Measurements from ENCODE around the gene EFHD2.
"Not testable (repeated sequence)": the region's sequence is repeated elsewhere in the genome, so short reads cannot be mapped to it uniquely, and the experiment has no call there.

The EFHD2 gene

GRCh38 chr1:15429701-15430149, 20.0 kb downstream of the EFHD2 start:
- H3K27me3 Mint-ChIP-seq, result no peaks in the 10 kb centered on the region
- no peaks in the 10 kb centered on the region for H3K9me3 Mint-ChIP-seq
- peaks cover 10% of the 10 kb centered on the region for H3K4me1 Mint-ChIP-seq
- ATAC-seq (no peak), DNase-seq (no peak)
- H3K27ac Mint-ChIP-seq, result no peak overlapping the region
- no peak overlapping the region for H3K4me3 Mint-ChIP-seq

GRCh38 chr1:15430787-15431570, 21.3 kb downstream of the EFHD2 start:
- H3K27me3 Mint-ChIP-seq, result no peaks in the 10 kb centered on the region
- DNase-seq (peak; percentile 63 to 70), ATAC-seq (peak; percentile 59)
- H3K27ac Mint-ChIP-seq, result peak overlapping the region in 1 of 2 donors; percentile 76
- H3K4me3 Mint-ChIP-seq, result no peak overlapping the region
- H3K9me3 Mint-ChIP-seq, result no peaks in the 10 kb centered on the region
- H3K4me1 Mint-ChIP-seq, result peaks cover 8% of the 10 kb centered on the region

DNA sequence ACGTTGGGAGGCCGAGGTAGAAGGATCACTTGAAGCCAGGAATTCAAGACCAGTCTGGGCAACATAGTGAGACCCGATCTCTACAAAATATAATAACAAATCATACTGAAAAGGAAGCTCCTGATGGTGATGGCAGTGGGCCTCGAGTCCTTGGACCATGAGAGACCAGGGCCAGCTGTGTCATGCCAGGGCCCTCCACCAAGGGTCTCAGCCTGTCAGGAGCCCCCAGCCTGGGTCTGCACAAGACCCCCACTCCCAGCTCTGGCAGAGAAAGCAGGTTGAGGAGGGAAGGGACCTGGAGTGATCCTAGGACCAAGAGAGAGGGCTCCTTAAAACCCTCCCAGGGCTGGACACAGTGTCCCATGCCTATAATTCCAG, 21.9 kb downstream of the EFHD2 start:
- ATAC-seq (no peak), DNase-seq (no peak)
- Mint-ChIP-seq H3K27ac (no peak overlapping the region), H3K9me3 (no peaks in the 10 kb centered on the region), H3K27me3 (no peaks in the 10 kb centered on the region), H3K4me3 (no peak overlapping the region), H3K4me1 (peaks cover 3% of the 10 kb centered on the region)

DNA sequence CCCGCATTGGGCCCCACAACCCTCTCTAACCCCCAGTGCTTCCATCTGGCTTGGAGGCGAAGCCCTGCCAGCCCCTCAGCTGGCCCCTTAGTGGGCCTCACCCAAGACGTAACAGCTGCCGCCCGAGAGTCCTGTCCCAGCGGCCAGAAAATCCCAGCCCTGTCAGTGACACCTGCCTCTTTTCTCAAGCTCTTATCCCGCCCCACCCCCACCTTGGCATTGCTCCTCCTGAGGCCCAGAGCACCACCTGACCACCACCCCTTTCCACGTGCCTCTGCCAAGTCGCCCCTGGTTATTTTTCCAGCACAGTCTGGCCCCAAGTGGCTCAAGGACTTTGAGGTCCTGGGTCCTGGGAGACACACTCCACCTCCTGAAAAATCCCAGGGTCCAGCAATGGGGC, 22.6 kb downstream of the EFHD2 start:
- ATAC-seq (no peak), DNase-seq (no peak)
- H3K4me1 Mint-ChIP-seq, result no peaks in the 10 kb centered on the region
- H3K4me3 Mint-ChIP-seq, result no peak overlapping the region
- H3K9me3 Mint-ChIP-seq, result no peaks in the 10 kb centered on the region
- H3K27me3 Mint-ChIP-seq, result no peaks in the 10 kb centered on the region
- H3K27ac Mint-ChIP-seq, result no peak overlapping the region

DNA sequence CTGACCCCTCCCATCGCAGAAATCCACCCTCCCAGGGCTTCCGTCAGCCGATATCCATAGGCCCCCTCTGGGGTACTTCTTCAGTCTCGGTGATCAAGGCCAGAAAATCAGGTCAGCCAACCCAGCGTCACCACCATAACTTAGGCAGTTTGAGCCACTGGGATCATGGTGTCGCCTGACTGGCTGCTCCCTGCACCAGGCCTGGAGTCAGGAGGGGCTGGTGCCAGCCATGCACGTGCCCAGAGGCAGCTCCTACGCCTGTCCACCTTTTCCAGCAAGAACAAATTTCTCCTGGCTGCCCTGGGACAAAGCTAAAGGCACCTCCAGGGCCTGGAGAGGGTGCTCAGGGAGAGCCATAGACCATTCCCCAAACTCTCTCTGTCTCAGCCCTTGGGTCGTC, 23.8 kb downstream of the EFHD2 start:
- no peak overlapping the region for H3K27ac Mint-ChIP-seq
- H3K4me1 Mint-ChIP-seq, result no peaks in the 10 kb centered on the region
- DNase-seq (no peak), ATAC-seq (no peak)
- H3K27me3 Mint-ChIP-seq, result no peaks in the 10 kb centered on the region
- no peak overlapping the region for H3K4me3 Mint-ChIP-seq
- H3K9me3 Mint-ChIP-seq, result no peaks in the 10 kb centered on the region

GRCh38 chr1:15434739-15435138, 25.1 kb downstream of the EFHD2 start:
- DNase-seq, H3K4me3 Mint-ChIP-seq, H3K9me3 Mint-ChIP-seq, ATAC-seq, H3K27me3 Mint-ChIP-seq, H3K27ac Mint-ChIP-seq, H3K4me1 Mint-ChIP-seq: not testable (repeated sequence)

DNA sequence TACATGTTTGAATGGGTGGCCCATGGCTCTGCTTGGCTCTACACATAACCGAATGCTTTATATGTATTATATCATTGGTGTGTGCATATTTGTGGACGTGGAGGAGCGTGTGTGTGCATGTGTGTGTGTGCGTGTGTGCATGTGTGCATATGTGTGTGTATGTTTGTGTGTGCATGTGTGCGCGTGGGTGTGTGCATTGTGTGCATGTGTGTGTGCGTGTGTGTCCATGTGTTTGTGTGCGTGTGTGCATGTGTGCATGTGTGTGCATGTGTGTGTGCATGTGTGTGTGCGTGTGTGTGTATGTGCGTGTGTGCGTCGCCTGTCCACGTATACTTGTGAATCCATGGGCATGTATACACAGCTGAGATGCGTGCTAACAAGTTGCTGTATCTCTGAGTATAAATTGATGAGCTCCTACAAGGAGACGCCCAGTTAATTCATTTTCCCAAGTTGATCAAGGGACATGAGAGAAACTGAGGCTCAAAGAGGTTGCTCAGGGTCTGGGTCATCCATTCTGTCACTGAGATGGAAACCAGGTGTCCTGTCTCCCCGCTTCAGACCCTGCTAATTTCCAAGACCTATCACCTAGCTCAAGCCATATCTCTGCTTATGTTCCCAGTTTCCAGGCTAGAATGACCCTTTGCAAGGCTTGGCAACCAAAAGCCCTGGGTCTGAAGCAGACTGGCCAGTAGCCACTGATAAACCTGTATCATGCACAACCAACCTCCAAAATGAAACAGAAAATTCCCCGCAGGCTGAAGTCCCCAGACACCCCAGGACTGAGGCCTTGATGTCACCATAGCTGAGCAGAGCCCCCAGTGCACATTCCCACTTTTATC, 25.8 kb downstream of the EFHD2 start:
- no peak for ATAC-seq
- Mint-ChIP-seq H3K4me3 (no peak overlapping the region), H3K4me1 (no peaks in the 10 kb centered on the region), H3K27me3 (no peaks in the 10 kb centered on the region), H3K9me3 (no peaks in the 10 kb centered on the region), H3K27ac (peak overlapping the region in 1 of 2 donors; percentile 61)
- no peak for DNase-seq

DNA sequence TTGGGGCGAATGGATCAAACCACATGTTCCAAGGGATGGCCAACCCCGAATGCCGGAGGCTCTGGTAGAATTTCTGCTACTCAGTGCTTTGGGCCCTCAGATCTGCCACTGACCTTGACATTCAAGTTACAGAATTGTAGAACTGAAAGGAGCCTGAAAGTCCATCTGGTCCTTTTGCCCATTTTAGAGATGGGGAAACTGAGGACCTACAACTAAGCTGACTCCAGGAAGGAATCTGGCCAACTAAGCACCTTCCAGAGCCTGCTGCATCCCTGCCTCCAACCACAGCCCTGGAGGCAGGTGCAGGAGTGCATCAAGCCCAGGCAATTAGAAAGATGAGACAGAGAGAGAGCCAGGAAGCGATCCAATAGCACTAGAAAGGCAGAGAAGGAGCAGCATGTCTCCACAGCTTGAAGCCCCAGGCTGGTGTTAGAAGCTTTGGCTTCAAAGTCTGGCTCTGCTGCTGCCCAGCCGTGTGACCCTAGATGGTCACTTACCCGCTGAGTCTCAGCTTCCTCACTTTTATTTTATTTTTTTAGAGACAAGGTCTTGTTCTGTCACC, 27.3 kb downstream of the EFHD2 start:
- Mint-ChIP-seq H3K4me3 (no peak overlapping the region), H3K27me3 (no peaks in the 10 kb centered on the region), H3K27ac (no peak overlapping the region), H3K4me1 (no peaks in the 10 kb centered on the region), H3K9me3 (no peaks in the 10 kb centered on the region)
- DNase-seq (no peak), ATAC-seq (no peak)

- no peaks in the 10 kb centered on the region for H3K27me3 Mint-ChIP-seq
- ATAC-seq (no peak), DNase-seq (no peak)
- H3K4me3 Mint-ChIP-seq, result no peak overlapping the region
- no peak overlapping the region for H3K27ac Mint-ChIP-seq
- H3K4me1 Mint-ChIP-seq, result no peaks in the 10 kb centered on the region
- no peaks in the 10 kb centered on the region for H3K9me3 Mint-ChIP-seq
Measured at GRCh38 chr1:15439325-15439724, 29.6 kb downstream of the EFHD2 start.

GRCh38 chr1:15440357-15440756, 30.7 kb downstream of the EFHD2 start:
- no peak for DNase-seq
- H3K9me3 Mint-ChIP-seq, result no peaks in the 10 kb centered on the region
- peak overlapping the region in 1 of 2 donors; percentile 92 for H3K27ac Mint-ChIP-seq
- H3K4me3 Mint-ChIP-seq, result no peak overlapping the region
- ATAC-seq, result no peak
- H3K4me1 Mint-ChIP-seq, result peaks cover 6% of the 10 kb centered on the region
- peaks cover 7% of the 10 kb centered on the region for H3K27me3 Mint-ChIP-seq

DNA sequence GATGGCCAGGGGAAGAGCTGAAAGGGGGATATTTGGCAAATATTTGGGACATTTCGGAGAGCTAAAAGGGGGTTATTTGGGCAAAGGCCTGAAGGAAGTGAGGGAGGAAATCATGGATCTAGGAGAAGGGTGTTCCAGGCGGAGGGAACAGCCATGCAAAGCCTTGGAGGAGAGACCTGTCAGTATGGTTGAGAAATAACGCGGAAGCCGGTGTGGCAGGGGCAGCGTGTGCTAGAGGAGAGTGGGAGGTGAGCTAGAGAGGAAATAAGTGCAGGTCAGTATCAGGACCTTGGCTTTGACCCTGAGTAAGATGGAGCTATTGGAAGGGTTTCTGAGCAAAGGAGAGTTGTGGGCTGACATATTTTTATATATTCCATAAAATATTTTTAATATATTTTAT, 31.6 kb downstream of the EFHD2 start:
- ATAC-seq (no peak), DNase-seq (no peak)
- no peaks in the 10 kb centered on the region for H3K9me3 Mint-ChIP-seq
- H3K4me1 Mint-ChIP-seq, result peaks cover 6% of the 10 kb centered on the region
- H3K4me3 Mint-ChIP-seq, result no peak overlapping the region
- H3K27ac Mint-ChIP-seq, result no peak overlapping the region
- H3K27me3 Mint-ChIP-seq, result peaks cover 15% of the 10 kb centered on the region

DNA sequence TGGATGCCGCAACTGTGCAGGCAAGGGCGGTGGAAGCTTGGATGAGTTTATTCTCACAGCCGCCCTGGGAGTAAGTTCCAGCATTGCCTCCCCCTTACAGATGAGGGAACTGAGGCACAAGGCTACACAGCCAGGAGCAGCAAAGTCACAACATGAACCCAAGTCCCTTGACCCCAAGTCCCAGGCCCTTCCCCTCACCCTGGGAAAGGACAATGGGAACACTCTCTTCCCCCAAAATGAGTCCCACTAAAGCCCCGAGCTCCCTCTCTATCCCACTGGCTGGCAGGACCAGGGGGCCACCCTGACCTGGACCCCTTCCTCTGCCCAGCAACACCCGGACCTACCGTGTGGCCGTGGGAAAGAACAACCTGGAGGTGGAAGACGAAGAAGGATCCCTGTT, 32.4 kb downstream of the EFHD2 start:
- ATAC-seq (no peak), DNase-seq (no peak)
- H3K4me1 Mint-ChIP-seq, result peaks cover 6% of the 10 kb centered on the region
- no peaks in the 10 kb centered on the region for H3K9me3 Mint-ChIP-seq
- no peak overlapping the region for H3K4me3 Mint-ChIP-seq
- H3K27ac Mint-ChIP-seq, result no peak overlapping the region
- peaks cover 24% of the 10 kb centered on the region for H3K27me3 Mint-ChIP-seq

GRCh38 chr1:15442759-15443158, 33.1 kb downstream of the EFHD2 start:
- DNase-seq, result no peak
- Mint-ChIP-seq H3K4me1 (peaks cover 6% of the 10 kb centered on the region), H3K9me3 (no peaks in the 10 kb centered on the region), H3K27ac (no peak overlapping the region), H3K27me3 (peaks cover 30% of the 10 kb centered on the region), H3K4me3 (no peak overlapping the region)
- ATAC-seq, result no peak

DNA sequence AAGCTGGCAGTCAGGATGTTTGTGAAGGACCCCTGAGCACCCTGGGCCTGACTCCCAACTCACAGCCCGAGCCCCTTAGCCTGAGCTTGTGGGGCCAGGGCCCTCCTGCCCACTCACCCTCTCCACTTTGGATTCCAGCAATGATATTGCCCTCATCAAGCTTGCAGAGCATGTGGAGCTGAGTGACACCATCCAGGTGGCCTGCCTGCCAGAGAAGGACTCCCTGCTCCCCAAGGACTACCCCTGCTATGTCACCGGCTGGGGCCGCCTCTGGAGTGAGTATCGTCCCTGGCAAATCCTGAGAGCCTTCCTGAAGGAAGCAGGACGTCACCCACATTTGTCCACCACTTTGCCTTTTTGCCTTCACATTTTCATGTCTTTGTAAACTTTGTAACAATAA, 33.6 kb downstream of the EFHD2 start:
- ATAC-seq (no peak), DNase-seq (no peak)
- Mint-ChIP-seq H3K4me3 (no peak overlapping the region), H3K9me3 (no peaks in the 10 kb centered on the region), H3K27ac (no peak overlapping the region), H3K4me1 (peaks cover 6% of the 10 kb centered on the region), H3K27me3 (peaks cover 30% of the 10 kb centered on the region)

DNA sequence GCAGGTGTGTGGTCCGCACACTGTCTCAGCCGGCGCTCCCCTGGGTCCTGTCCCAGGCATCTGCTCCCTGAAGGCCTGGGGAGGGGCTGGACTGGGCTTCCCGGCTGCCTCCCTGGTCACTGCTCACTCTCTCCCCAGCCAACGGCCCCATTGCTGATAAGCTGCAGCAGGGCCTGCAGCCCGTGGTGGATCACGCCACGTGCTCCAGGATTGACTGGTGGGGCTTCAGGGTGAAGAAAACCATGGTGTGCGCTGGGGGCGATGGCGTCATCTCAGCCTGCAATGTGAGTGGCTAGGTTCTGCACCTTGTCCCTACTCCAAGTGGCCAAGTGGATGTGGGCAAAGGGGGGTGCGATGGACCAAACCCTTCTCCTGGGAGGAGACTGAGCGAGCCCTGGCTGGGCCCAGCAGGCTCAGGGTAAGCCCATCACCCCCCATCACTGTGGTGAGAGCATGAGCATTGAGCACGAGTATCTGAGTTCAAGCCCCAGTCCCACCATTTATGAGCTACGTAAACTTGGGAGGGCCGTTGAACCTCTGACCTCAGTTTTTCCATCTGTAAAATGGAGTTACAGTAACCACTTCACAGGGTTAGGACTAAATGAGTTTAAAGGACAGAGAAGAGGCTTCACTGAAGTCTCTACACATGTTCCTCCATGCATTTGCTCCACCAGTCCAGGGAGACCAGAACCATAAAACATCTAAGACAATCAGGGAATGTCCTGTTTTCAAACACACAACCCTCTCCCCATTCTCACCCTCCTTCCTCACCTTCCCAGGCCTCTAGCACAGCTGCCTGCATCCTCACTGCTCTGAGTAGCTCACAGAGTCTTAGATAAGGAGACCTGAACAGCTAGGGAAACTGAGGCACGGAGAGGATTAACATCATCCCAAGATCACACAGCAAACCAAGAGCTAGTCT, 35.0 kb downstream of the EFHD2 start:
- H3K27me3 Mint-ChIP-seq, result peaks cover 30% of the 10 kb centered on the region
- H3K27ac Mint-ChIP-seq, result no peak overlapping the region
- no peaks in the 10 kb centered on the region for H3K9me3 Mint-ChIP-seq
- no peak overlapping the region for H3K4me3 Mint-ChIP-seq
- peaks cover 6% of the 10 kb centered on the region for H3K4me1 Mint-ChIP-seq
- no peak for ATAC-seq
- no peak for DNase-seq
